ENCODE data around the gene STAM2. TPM values are rescaled to one million over a fixed set of nuclear protein-coding genes. Genes with fewer than 3 reads are reported as not detected.
"Not testable (repeated sequence)": the region's sequence is repeated elsewhere in the genome, so short reads cannot be mapped to it uniquely, and the experiment has no call there.

STAM2 gene
- total and polyA plus RNA-seq, 2 experiments from 2014 or later, result 4.5 to 21.0 TPM

DNA sequence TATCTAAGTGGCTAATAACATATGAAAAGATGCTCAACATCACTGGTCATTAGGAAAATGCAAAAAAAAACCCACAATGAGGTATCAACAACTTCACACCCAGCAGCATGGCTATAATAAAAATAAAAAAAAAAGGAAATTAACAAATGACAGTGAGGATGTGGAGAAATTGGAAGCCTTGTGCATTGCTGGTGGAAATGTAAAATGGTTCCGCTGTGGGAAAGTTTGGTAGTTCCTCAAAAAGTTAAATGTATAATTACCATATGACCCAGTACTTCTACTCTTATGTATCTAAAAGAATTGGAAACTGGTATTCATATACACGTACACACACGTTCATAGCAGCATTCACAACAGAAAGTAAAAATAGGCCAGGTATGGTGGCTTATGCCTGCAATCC is 61.2 kb downstream of the STAM2 start:
- Histone ChIP-seq H3K4me3 (no peak overlapping the region), H3K27me3 (no peaks in the 10 kb centered on the region), H3K27ac (no peak overlapping the region), H3K36me3 (no peaks in the 10 kb centered on the region), H3K9me3 (ENCODE audit: low read depth) (no peaks in the 10 kb centered on the region), H3K4me1 (ENCODE audit: low read depth) (peaks cover 5% of the 10 kb centered on the region)
- no peak for TF ChIP-seq CTCF (IDR thresholded peaks at IDR 0.05; ENCODE audit: low read depth, low read length)
- no peak for DNase-seq (ENCODE audit: low read depth in 1 of 2, low spot score in 1 of 2)

DNA sequence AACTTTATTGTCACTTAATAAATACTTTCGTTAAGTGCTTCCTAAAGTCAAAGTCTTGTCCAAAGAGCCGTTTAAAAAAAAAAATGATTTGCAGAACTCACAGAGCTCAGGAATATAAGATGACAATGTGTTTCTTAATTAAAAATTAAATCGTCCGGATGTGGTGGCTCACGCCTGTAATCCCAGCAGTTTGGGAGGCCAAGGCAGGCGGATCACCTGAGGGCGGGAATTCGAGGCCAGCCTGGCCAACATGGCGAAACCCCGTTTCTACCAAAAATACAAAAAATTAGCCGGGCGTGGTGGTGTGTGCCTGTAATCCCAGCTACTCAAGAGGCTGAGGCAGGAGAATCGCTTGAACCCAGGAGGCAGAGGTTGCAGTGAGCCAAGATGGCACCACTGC is 68.4 kb downstream of the STAM2 start:
- not testable (repeated sequence) for H3K9me3 ChIP-seq (ENCODE audit: low read depth); H3K36me3 ChIP-seq; DNase-seq (ENCODE audit: low read depth in 1 of 2, low spot score in 1 of 2); H3K4me3 ChIP-seq; H3K27ac ChIP-seq; H3K4me1 ChIP-seq (ENCODE audit: low read depth); H3K27me3 ChIP-seq

- Histone ChIP-seq H3K4me3 (no peak overlapping the region), H3K27me3 (peaks cover 16% of the 10 kb centered on the region), H3K4me1 (ENCODE audit: low read depth) (no peaks in the 10 kb centered on the region), H3K27ac (no peak overlapping the region), H3K36me3 (no peaks in the 10 kb centered on the region), H3K9me3 (ENCODE audit: low read depth) (no peaks in the 10 kb centered on the region)
- DNase-seq (ENCODE audit: low read depth in 1 of 2, low spot score in 1 of 2), result no peak
- TF ChIP-seq CTCF (IDR thresholded peaks at IDR 0.05; ENCODE audit: low read depth, low read length), result no peak
These were observed 69.1 kb downstream of the STAM2 start for GRCh38 chr2:152106464-152106863.

GRCh38 chr2:152103271-152103670 is 72.3 kb downstream of the STAM2 start:
- no peak for TF ChIP-seq CTCF (IDR thresholded peaks at IDR 0.05; ENCODE audit: low read depth, low read length)
- H3K27ac ChIP-seq, result no peak overlapping the region
- H3K9me3 ChIP-seq (ENCODE audit: low read depth), result no peaks in the 10 kb centered on the region
- no peak overlapping the region for H3K4me3 ChIP-seq
- H3K36me3 ChIP-seq, result no peaks in the 10 kb centered on the region
- peaks cover 6% of the 10 kb centered on the region for H3K4me1 ChIP-seq (ENCODE audit: low read depth)
- no peak for DNase-seq (ENCODE audit: low read depth in 1 of 2, low spot score in 1 of 2)
- H3K27me3 ChIP-seq, result peaks cover 48% of the 10 kb centered on the region

- no peak for DNase-seq (ENCODE audit: low read depth in 1 of 2, low spot score in 1 of 2)
- H3K4me1 ChIP-seq (ENCODE audit: low read depth), result peaks cover 8% of the 10 kb centered on the region
- H3K27me3 ChIP-seq, result peaks cover 71% of the 10 kb centered on the region
- no peaks in the 10 kb centered on the region for H3K9me3 ChIP-seq (ENCODE audit: low read depth)
- H3K27ac ChIP-seq, result no peak overlapping the region
- H3K4me3 ChIP-seq, result no peak overlapping the region
- H3K36me3 ChIP-seq, result no peaks in the 10 kb centered on the region
- TF ChIP-seq CTCF (IDR thresholded peaks at IDR 0.05; ENCODE audit: low read depth, low read length), result no peak
These were observed 74.6 kb downstream of the STAM2 start for GRCh38 chr2:152100961-152101360.

DNA sequence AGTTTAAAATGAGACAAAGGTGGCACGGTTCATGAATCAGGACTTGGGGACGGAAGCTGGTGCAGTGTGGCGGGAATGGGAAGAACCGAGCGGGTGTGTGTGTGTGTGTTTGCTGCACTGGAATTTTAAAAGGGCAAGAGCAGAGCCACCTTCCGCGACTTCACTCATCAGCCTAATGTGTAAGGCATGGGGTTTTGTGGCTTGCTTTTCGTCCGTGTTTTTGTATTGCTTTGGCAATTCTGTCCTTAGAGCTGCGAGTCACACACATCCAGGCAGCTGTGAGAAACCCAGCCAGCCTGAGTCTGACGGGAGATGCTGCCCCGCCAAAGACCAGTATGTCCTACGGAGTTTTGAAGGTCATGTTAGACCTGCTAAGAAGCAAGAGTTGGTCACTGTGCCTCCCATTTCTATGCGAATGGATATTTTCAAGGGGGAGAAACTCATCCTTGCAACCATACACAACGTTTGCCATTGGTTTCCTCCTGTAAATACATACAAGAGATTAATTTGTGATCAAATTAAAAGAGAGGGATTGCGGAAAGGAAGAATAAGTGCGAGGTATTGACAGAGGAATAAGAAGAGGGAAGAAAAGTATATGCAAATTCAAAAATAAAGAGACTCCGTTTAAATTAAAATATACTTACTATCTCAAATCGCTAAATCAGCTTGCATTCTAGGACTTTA is 76.1 kb downstream of the STAM2 start:
- TF ChIP-seq CTCF (IDR thresholded peaks at IDR 0.05; ENCODE audit: low read depth, low read length), result no peak
- Histone ChIP-seq H3K4me3 (peak overlapping the region; percentile 56), H3K27ac (no peak overlapping the region), H3K9me3 (ENCODE audit: low read depth) (no peaks in the 10 kb centered on the region), H3K4me1 (ENCODE audit: low read depth) (peaks cover 8% of the 10 kb centered on the region), H3K27me3 (peaks cover 86% of the 10 kb centered on the region), H3K36me3 (no peaks in the 10 kb centered on the region)
- DNase-seq (ENCODE audit: low read depth in 1 of 2, low spot score in 1 of 2), result peak; percentile 10 to 17

Data from cardiac muscle cell (in vitro differentiated cells and primary cell).